MM.1S (cell line): Measurements from ENCODE around the gene INPP4B.

Source experiments
- EZH2 ChIP-seq: fragments of 300-600 bp; sonication (generic); optimal IDR thresholded peaks from 2 replicates; pipeline ENCODE3; 2017; ENCODE audit warnings: low read depth, mild to moderate bottlenecking, antibody characterized with exemption, low read length, mixed read lengths
- EZH2phosphoT487 ChIP-seq: fragments of 300-600 bp; sonication (generic); IDR thresholded peaks from 2 replicates; pipeline ENCODE4 v1.6.1; 2018; ENCODE audit warnings: antibody characterized with exemption, low read length
- TF ChIP-seq, protein P1 (sequence below): fragments of 300-600 bp; sonication (generic); IDR thresholded peaks from 2 replicates; pipeline ENCODE4 v1.5.1; 2016; ENCODE audit warnings: antibody characterized with exemption, low read length, mixed read lengths

- TF ChIP-seq, protein P1, sequence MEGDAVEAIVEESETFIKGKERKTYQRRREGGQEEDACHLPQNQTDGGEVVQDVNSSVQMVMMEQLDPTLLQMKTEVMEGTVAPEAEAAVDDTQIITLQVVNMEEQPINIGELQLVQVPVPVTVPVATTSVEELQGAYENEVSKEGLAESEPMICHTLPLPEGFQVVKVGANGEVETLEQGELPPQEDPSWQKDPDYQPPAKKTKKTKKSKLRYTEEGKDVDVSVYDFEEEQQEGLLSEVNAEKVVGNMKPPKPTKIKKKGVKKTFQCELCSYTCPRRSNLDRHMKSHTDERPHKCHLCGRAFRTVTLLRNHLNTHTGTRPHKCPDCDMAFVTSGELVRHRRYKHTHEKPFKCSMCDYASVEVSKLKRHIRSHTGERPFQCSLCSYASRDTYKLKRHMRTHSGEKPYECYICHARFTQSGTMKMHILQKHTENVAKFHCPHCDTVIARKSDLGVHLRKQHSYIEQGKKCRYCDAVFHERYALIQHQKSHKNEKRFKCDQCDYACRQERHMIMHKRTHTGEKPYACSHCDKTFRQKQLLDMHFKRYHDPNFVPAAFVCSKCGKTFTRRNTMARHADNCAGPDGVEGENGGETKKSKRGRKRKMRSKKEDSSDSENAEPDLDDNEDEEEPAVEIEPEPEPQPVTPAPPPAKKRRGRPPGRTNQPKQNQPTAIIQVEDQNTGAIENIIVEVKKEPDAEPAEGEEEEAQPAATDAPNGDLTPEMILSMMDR = no peak
- TF ChIP-seq EZH2 = no peak
- no peak for TF ChIP-seq EZH2phosphoT487
Measured at GRCh38 chr4:142402156-142402555, 443.9 kb downstream of the INPP4B start.
